HEK293T (cell line): ENCODE data around the gene CC2D2A.

ENCODE experiments used
- BHLHE40 ChIP-seq: fragments of 450-650 bp; IDR thresholded peaks from 2 replicates; pipeline ENCODE4 v1.6.1; 2016; ENCODE audit warnings: mild to moderate bottlenecking, moderate library complexity, borderline replicate concordance
- CTBP1 ChIP-seq: fragments of 450-650 bp; IDR thresholded peaks from 2 replicates; pipeline ENCODE4 v1.6.1; 2016; ENCODE audit warnings: borderline replicate concordance
- ELF4 ChIP-seq: fragments of 450-650 bp; IDR thresholded peaks from 2 replicates; pipeline ENCODE4 v1.6.1; 2017; ENCODE audit warnings: antibody characterized with exemption
- FOXA1 ChIP-seq: fragments of 450-650 bp; IDR thresholded peaks from 2 replicates; pipeline ENCODE4 v1.6.1; 2016; ENCODE audit warnings: mild to moderate bottlenecking
- FOXK2 ChIP-seq: fragments of 450-650 bp; IDR thresholded peaks from 2 replicates; pipeline ENCODE4 v1.6.1; 2016; ENCODE audit warnings: mild to moderate bottlenecking
- FOXM1 ChIP-seq: fragments of 450-650 bp; IDR thresholded peaks from 2 replicates; pipeline ENCODE4 v1.6.1; 2017; ENCODE audit warnings: mild to moderate bottlenecking, borderline replicate concordance
- HDGF ChIP-seq: fragments of 450-650 bp; IDR thresholded peaks from 2 replicates; pipeline ENCODE4 v1.6.1; 2017; ENCODE audit warnings: antibody characterized with exemption, borderline replicate concordance
- PKNOX1 ChIP-seq: fragments of 450-650 bp; IDR thresholded peaks from 2 replicates; pipeline ENCODE4 v1.6.1; 2016
- SP1 ChIP-seq: fragments of 450-650 bp; IDR thresholded peaks from 2 replicates; pipeline ENCODE4 v1.6.1; 2017
- SUZ12 ChIP-seq: fragments of 450-650 bp; IDR thresholded peaks from 2 replicates; pipeline ENCODE4 v1.6.1; 2016; ENCODE audit warnings: mild to moderate bottlenecking
- TARDBP ChIP-seq: fragments of 450-650 bp; IDR thresholded peaks from 2 replicates; pipeline ENCODE4 v1.6.1; 2016
- ZNF384 ChIP-seq: fragments of 450-650 bp; IDR thresholded peaks from 2 replicates; pipeline ENCODE4 v1.6.1; 2016

GRCh38 chr4:15504041-15504440, 34.4 kb downstream of the CC2D2A start:
- TF ChIP-seq HDGF (no peak), CTBP1 (no peak), PKNOX1 (no peak), FOXA1 (no peak), ZNF384 (no peak), FOXM1 (no peak), ELF4 (no peak), SP1 (no peak), BHLHE40 (no peak), SUZ12 (no peak), FOXK2 (no peak), TARDBP (no peak)
